ENCODE data around the gene HMGCLL1. TPM values are rescaled to one million over a fixed set of nuclear protein-coding genes. Genes with fewer than 3 reads are reported as not detected.

HMGCLL1 gene
- total RNA-seq, 1 donor from 2014 or later = not detected

DNA sequence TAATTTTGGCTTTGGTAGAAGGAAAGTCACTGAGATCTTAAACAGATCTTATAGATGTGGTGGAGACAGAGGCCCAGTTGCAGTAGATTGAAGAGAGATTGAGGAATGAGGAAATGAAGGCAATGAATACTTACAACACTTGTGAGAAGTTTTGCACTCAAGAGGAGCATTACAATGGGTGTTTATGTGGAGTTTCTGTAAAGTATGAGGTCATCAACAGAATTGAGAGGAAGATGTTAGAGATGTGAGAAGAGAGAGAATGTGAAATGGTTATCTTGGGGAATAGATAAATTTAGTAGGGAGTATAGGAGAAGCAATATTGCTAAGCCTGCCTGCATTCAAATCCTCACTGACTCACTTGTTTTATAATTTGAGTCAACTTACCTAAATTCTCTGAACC, 168.3 kb downstream of the HMGCLL1 start:
- POLR2A ChIA-PET = no interaction called here

GRCh38 chr6:55405474-55406235, 173.3 kb downstream of the HMGCLL1 start:
- ATAC-seq (ENCODE audit: low read depth) = no peak
- no peaks in the 10 kb centered on the region for H3K36me3 Mint-ChIP-seq (ENCODE audit: low read depth)
- CTCF ChIA-PET = no interaction called here
- intact Hi-C loops (cut with micrococcal nuclease) = no loop called here
- TF ChIP-seq CTCF (IDR thresholded peaks at IDR 0.05) = no peak
- POLR2A ChIA-PET = no interaction called here
- no peaks in the 10 kb centered on the region for H3K4me1 Mint-ChIP-seq
- peaks cover 5% of the 10 kb centered on the region for H3K9me3 Mint-ChIP-seq
- H3K27me3 Mint-ChIP-seq = no peaks in the 10 kb centered on the region
- H3K4me3 Mint-ChIP-seq = no peak overlapping the region
- no peak for DNase-seq
- H3K27ac Mint-ChIP-seq = no peak overlapping the region

More for the DNA sequence above, 168.3 kb downstream of the HMGCLL1 start:
- Mint-ChIP-seq H3K36me3 (ENCODE audit: low read depth) (no peaks in the 10 kb centered on the region), H3K4me1 (no peaks in the 10 kb centered on the region), H3K4me3 (no peak overlapping the region), H3K27ac (no peak overlapping the region), H3K27me3 (no peaks in the 10 kb centered on the region), H3K9me3 (peaks cover 15% of the 10 kb centered on the region)
- intact Hi-C loops (cut with micrococcal nuclease) = no loop called here
- TF ChIP-seq CTCF (IDR thresholded peaks at IDR 0.05) = no peak
- CTCF ChIA-PET = no interaction called here
- no peak for DNase-seq
- no peak for ATAC-seq (ENCODE audit: low read depth)

- ATAC-seq (ENCODE audit: low read depth) (no peak), DNase-seq (no peak)
- Mint-ChIP-seq H3K9me3 (peaks cover 4% of the 10 kb centered on the region), H3K4me3 (no peak overlapping the region), H3K36me3 (ENCODE audit: low read depth) (no peaks in the 10 kb centered on the region), H3K27me3 (no peaks in the 10 kb centered on the region), H3K4me1 (no peaks in the 10 kb centered on the region), H3K27ac (no peak overlapping the region)
- intact Hi-C loops (cut with micrococcal nuclease) = no loop called here
- CTCF ChIA-PET = no interaction called here
- TF ChIP-seq CTCF (IDR thresholded peaks at IDR 0.05) = no peak
- POLR2A ChIA-PET = no interaction called here
These were observed 179.6 kb downstream of the HMGCLL1 start for GRCh38 chr6:55399351-55399750.

- ATAC-seq (ENCODE audit: low read depth) (no peak), DNase-seq (no peak)
- CTCF ChIA-PET = no interaction called here
- no peaks in the 10 kb centered on the region for H3K36me3 Mint-ChIP-seq (ENCODE audit: low read depth)
- intact Hi-C loops (cut with micrococcal nuclease) = no loop called here
- TF ChIP-seq CTCF (IDR thresholded peaks at IDR 0.05) = no peak
- no peak overlapping the region for H3K27ac Mint-ChIP-seq
- H3K4me3 Mint-ChIP-seq = no peak overlapping the region
- POLR2A ChIA-PET = no interaction called here
- peaks cover 4% of the 10 kb centered on the region for H3K9me3 Mint-ChIP-seq
- H3K4me1 Mint-ChIP-seq = no peaks in the 10 kb centered on the region
- no peaks in the 10 kb centered on the region for H3K27me3 Mint-ChIP-seq
These were observed 181.0 kb downstream of the HMGCLL1 start for GRCh38 chr6:55397986-55398385.

- TF ChIP-seq CTCF (IDR thresholded peaks at IDR 0.05) = no peak
- H3K4me3 Mint-ChIP-seq = no peak overlapping the region
- H3K9me3 Mint-ChIP-seq = peaks cover 4% of the 10 kb centered on the region
- ATAC-seq (ENCODE audit: low read depth) = no peak
- H3K4me1 Mint-ChIP-seq = no peaks in the 10 kb centered on the region
- CTCF ChIA-PET = no interaction called here
- intact Hi-C loops (cut with micrococcal nuclease) = no loop called here
- DNase-seq = no peak
- H3K36me3 Mint-ChIP-seq (ENCODE audit: low read depth) = no peaks in the 10 kb centered on the region
- H3K27me3 Mint-ChIP-seq = no peaks in the 10 kb centered on the region
- POLR2A ChIA-PET = no interaction called here
- H3K27ac Mint-ChIP-seq = no peak overlapping the region
These were observed 183.1 kb downstream of the HMGCLL1 start for GRCh38 chr6:55395871-55396270.

All from activated B cell treated with CpG ODN at 0.5 μM for 24 hours (primary cell).